ENCODE results near the gene RETN.

Gene RETN

GRCh38 chr19:7709932-7710460, 41.1 kb downstream of the RETN start:
- DNase-seq, result no peak

- no peak for DNase-seq
Observed at GRCh38 chr19:7710616-7711015, 41.8 kb downstream of the RETN start.

GRCh38 chr19:7715671-7716070, 46.8 kb downstream of the RETN start:
- no peak for DNase-seq

GRCh38 chr19:7716762-7717161, 47.9 kb downstream of the RETN start:
- no peak for DNase-seq

GRCh38 chr19:7718668-7719067, 49.8 kb downstream of the RETN start:
- no peak for DNase-seq
